ENCODE data around the gene VAMP1. TPM values are rescaled to one million over a fixed set of nuclear protein-coding genes. Genes with fewer than 3 reads are reported as not detected.
A peak's percentile ranks its signal among the peaks of the same experiment; 100 is the strongest.

Gene VAMP1
- total and polyA plus RNA-seq, 2 of the 13 experiments (the other 11 are each of a cell fraction or from before 2014, with no cell fraction given): 2.5 to 7.4 TPM

DNA sequence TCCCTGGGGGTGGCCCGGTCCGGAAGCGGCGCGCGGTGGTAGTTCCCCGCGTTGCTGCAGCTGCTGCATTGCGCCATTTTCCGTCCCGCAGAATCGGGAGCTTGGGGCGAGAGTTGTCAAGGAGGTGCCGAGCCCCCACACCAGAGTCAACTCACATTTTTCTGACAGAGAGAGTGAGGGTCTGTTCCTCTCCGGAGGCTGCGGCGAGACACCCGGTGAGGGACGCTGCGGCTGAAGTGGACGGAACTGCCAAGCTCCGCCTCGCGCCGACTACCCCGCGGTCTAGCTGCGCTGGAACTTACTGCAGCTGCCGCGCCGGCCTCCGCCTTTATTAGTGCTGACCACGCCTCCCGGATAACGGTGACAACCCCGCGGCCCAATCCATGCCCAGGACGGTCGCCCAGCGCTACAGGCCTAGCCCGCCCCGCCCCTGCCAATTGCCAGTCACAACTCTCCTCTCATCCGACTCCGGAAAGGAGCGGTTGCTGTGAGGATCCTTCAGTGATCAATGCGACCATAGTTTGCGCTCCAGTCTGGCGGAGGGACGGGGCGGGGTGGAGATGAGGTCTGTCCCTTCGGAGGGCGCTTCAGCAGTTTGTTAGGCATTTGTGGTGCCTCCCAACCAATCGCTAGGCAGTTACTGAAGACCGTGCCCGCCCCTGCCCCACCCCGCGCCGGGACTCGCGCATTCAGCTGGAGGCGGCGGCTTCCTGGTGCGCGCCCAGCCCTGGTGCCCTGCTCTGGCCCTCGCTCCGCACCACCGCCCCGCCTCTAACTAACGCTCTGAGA, at the start of gene VAMP1 (continued):
- TF ChIP-seq, protein P1, sequence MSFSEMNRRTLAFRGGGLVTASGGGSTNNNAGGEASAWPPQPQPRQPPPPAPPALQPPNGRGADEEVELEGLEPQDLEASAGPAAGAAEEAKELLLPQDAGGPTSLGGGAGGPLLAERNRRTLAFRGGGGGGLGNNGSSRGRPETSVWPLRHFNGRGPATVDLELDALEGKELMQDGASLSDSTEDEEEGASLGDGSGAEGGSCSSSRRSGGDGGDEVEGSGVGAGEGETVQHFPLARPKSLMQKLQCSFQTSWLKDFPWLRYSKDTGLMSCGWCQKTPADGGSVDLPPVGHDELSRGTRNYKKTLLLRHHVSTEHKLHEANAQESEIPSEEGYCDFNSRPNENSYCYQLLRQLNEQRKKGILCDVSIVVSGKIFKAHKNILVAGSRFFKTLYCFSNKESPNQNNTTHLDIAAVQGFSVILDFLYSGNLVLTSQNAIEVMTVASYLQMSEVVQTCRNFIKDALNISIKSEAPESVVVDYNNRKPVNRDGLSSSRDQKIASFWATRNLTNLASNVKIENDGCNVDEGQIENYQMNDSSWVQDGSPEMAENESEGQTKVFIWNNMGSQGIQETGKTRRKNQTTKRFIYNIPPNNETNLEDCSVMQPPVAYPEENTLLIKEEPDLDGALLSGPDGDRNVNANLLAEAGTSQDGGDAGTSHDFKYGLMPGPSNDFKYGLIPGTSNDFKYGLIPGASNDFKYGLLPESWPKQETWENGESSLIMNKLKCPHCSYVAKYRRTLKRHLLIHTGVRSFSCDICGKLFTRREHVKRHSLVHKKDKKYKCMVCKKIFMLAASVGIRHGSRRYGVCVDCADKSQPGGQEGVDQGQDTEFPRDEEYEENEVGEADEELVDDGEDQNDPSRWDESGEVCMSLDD (CRISPR knock-in tag; IDR thresholded peaks at IDR 0.05; ENCODE audit: borderline replicate concordance): no peak
- peak; percentile 100 for TF ChIP-seq DRAP1 (CRISPR knock-in tag; IDR thresholded peaks at IDR 0.05)
- peak; percentile 85 for TF ChIP-seq TBX2 (CRISPR knock-in tag; IDR thresholded peaks at IDR 0.05; ENCODE audit: borderline replicate concordance)
- TF ChIP-seq ZMYM4 (CRISPR knock-in tag; IDR thresholded peaks at IDR 0.05): peak; percentile 91
- TF ChIP-seq, protein P2, sequence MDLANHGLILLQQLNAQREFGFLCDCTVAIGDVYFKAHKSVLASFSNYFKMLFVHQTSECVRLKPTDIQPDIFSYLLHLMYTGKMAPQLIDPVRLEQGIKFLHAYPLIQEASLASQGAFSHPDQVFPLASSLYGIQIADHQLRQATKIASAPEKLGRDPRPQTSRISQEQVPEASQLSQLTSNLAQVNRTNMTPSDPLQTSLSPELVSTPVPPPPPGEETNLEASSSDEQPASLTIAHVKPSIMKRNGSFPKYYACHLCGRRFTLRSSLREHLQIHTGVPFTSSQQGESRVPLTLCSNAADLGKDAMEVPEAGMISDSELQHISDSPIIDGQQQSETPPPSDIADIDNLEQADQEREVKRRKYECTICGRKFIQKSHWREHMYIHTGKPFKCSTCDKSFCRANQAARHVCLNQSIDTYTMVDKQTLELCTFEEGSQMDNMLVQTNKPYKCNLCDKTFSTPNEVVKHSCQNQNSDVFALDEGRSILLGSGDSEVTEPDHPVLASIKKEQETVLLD (CRISPR knock-in tag; IDR thresholded peaks at IDR 0.05; ENCODE audit: low read depth): 0 out of 2 replicates have a peak, but pooled peaks have one; percentile 39
- peak; percentile 64; the same call in 1 of the 2 replicates for TF ChIP-seq ZNF253 (CRISPR knock-in tag; IDR thresholded peaks at IDR 0.05; ENCODE audit: borderline replicate concordance)
- peak; percentile 84; the same call in 1 of the 2 replicates for TF ChIP-seq SAFB2 (CRISPR knock-in tag; IDR thresholded peaks at IDR 0.05; ENCODE audit: borderline replicate concordance, low read depth)
- TF ChIP-seq, protein P3, sequence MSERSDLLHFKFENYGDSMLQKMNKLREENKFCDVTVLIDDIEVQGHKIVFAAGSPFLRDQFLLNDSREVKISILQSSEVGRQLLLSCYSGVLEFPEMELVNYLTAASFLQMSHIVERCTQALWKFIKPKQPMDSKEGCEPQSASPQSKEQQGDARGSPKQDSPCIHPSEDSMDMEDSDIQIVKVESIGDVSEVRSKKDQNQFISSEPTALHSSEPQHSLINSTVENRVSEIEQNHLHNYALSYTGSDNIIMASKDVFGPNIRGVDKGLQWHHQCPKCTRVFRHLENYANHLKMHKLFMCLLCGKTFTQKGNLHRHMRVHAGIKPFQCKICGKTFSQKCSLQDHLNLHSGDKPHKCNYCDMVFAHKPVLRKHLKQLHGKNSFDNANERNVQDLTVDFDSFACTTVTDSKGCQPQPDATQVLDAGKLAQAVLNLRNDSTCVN (CRISPR knock-in tag; IDR thresholded peaks at IDR 0.05; ENCODE audit: borderline replicate concordance): no peak; the same call in none of the 2 replicates
- TF ChIP-seq ZNF784 (CRISPR knock-in tag; IDR thresholded peaks at IDR 0.05; ENCODE audit: borderline replicate concordance): 0 out of 2 replicates have a peak, but pooled peaks have one; percentile 22
- TF ChIP-seq CBX5 (CRISPR knock-in tag; IDR thresholded peaks at IDR 0.05; ENCODE audit: borderline replicate concordance): peak; percentile 61; the same call in 1 of the 2 replicates
- no peak for TF ChIP-seq ZNF879 (CRISPR knock-in tag; IDR thresholded peaks at IDR 0.05)
- peak; percentile 82 for TF ChIP-seq ZNF792 (CRISPR knock-in tag; IDR thresholded peaks at IDR 0.05)
- no peak for TF ChIP-seq ATRX (CRISPR knock-in tag; IDR thresholded peaks at IDR 0.05; ENCODE audit: borderline replicate concordance)
- TF ChIP-seq, protein P4, sequence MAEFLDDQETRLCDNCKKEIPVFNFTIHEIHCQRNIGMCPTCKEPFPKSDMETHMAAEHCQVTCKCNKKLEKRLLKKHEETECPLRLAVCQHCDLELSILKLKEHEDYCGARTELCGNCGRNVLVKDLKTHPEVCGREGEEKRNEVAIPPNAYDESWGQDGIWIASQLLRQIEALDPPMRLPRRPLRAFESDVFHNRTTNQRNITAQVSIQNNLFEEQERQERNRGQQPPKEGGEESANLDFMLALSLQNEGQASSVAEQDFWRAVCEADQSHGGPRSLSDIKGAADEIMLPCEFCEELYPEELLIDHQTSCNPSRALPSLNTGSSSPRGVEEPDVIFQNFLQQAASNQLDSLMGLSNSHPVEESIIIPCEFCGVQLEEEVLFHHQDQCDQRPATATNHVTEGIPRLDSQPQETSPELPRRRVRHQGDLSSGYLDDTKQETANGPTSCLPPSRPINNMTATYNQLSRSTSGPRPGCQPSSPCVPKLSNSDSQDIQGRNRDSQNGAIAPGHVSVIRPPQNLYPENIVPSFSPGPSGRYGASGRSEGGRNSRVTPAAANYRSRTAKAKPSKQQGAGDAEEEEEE (CRISPR knock-in tag; IDR thresholded peaks at IDR 0.05; ENCODE audit: borderline replicate concordance): no peak
- TF ChIP-seq, protein P5, sequence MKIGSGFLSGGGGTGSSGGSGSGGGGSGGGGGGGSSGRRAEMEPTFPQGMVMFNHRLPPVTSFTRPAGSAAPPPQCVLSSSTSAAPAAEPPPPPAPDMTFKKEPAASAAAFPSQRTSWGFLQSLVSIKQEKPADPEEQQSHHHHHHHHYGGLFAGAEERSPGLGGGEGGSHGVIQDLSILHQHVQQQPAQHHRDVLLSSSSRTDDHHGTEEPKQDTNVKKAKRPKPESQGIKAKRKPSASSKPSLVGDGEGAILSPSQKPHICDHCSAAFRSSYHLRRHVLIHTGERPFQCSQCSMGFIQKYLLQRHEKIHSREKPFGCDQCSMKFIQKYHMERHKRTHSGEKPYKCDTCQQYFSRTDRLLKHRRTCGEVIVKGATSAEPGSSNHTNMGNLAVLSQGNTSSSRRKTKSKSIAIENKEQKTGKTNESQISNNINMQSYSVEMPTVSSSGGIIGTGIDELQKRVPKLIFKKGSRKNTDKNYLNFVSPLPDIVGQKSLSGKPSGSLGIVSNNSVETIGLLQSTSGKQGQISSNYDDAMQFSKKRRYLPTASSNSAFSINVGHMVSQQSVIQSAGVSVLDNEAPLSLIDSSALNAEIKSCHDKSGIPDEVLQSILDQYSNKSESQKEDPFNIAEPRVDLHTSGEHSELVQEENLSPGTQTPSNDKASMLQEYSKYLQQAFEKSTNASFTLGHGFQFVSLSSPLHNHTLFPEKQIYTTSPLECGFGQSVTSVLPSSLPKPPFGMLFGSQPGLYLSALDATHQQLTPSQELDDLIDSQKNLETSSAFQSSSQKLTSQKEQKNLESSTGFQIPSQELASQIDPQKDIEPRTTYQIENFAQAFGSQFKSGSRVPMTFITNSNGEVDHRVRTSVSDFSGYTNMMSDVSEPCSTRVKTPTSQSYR (CRISPR knock-in tag; IDR thresholded peaks at IDR 0.05; ENCODE audit: borderline replicate concordance): no peak
